GM19023 (cell line): ENCODE results near the gene HIPK2.
A peak's percentile ranks its signal among the peaks of the same experiment; 100 is the strongest.

Experiments used
- ATAC-seq: cut with Tn5 transposase; IDR thresholded peaks from one replicate; pipeline ENCODE4 v1.9.1; 2021; ENCODE audit warnings: mild to moderate bottlenecking, moderate library complexity; ENCODE audit not compliant: unreplicated experiment

HIPK2 gene

DNA sequence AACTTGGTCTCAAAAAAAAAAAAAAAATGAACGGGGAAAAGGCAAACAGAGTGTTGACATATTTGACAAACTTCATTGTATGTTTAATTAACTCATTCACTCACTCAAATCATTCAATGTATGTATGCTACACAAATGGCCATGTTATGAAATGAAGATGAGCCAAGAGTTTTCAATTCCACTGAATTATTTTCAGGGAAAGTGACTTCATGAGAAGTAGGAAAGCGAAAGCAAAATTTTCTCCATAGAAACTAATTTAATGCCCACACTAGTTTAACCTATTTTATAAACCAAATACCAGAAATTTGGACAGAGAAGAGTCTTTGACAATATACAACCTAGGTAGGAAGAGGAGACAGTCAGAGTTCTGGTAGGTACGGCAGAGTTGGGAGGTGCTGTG is 119.5 kb downstream of the HIPK2 start:
- no peak for ATAC-seq

DNA sequence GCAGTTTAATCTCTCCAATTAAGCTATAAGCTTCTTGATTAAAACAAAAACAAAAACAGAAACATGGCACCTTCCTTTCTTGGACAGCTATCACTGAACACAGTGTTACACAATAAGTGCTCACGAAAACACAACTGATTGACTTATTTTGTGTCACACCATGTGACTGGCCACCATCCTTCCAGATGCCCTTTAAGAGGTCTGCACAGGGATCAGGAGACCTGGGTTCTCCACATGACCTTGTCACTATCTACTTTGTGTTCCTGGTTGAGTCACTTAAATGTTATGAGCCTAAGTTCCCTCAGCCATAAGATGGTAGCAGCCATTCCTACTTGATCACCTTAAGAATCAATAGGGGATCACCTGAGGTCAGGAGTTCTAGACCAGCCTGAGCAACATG is 120.1 kb downstream of the HIPK2 start:
- no peak for ATAC-seq

DNA sequence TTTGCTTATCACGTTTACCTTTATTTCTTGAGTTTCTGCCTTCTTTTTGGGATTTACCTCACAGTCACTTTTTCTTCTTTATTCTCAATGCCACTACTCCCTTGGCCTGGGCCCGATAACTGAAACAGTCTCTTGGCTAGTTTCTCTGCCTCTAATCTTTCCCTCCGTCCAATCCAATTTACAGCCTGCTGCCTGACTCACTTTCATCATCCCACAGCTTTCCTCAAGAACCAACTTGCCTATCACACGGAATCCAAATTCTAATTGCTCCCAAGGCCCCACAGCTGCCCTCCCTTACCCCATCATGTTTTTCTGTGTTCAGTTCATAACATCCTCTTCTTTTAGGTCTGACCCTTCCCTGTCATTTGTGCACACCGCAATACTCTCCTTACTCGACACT is 121.4 kb downstream of the HIPK2 start:
- no peak for ATAC-seq

DNA sequence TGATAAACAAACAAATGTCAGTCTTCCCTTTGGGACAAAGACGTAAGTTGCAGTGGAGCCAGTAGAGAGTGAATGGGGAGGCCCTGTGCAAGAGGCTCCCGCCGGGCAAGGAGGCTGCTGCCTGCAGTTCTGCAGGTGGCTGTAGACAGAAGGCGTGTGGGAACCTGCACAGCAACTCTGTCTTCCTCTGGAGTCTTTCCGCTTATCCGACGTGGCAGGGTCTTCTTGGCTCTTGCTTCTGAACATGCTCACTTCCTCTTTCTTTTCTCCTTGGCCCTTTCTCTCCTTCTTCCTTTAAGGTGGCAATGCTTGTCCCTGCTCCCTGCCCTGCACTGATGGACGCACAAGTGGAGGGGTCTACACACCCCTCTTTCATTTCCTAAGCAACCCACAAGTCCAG is 122.5 kb downstream of the HIPK2 start:
- no peak for ATAC-seq

DNA sequence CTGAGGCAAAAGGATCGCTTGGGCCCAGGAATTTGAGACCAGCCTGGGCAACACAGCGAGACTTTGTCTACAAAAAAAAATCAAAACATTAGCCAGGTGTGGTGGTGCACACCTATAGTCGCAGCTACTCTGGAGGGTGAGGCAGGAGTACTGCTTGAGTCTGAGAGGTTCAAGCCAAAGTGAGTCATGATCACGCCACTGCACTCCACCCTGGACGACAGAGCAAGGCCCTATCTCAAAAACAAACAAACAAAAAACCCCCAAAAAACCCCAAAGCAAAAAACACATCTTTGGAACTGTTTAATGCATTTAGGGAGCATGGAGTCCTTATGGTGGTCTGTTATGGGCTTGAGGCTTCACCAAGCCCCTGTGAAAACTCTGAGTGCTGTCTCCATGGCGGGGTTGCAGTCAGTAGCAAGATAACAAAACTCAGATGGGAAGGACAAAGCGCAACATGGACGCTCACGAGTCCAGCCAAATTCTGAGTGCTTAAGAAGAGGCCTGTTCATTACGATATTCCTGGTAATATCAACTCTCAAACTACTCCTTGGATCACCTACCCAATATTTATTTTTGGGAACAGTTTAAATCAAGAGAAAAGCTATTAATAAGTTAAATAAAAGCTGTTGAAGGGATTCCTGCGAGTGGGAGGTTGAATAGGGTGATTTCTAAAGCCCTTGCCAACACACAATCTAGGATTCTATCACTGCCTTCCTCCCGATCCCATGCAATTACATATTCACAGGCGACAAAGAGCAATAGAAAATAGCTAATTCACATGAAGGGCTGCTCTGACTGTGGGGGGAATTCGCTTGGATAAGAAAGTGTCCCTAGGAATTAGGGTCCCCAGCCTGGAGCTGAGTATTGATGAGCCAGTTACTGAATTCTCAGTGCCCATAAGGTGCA is 123.3 kb downstream of the HIPK2 start:
- ATAC-seq, result no peak

DNA sequence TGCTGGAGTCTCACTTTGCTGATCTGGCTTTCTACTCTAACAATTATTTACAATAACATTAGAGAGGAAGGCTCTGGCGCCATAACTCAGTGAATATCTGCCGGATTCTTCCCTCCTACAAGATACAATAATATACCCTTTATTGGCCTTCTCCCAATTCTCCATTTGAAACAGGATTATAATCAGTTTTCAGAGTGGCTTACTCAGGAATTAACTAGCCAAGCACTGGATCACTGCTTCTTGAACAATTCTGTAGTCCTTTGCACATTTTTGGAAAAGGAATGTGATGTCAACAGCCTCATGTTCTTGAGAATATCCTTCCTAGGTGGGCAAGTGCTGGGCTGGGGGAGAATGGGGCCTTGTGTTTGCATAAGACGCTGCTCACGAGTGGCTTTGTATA is 125.9 kb downstream of the HIPK2 start:
- ATAC-seq, result no peak

DNA sequence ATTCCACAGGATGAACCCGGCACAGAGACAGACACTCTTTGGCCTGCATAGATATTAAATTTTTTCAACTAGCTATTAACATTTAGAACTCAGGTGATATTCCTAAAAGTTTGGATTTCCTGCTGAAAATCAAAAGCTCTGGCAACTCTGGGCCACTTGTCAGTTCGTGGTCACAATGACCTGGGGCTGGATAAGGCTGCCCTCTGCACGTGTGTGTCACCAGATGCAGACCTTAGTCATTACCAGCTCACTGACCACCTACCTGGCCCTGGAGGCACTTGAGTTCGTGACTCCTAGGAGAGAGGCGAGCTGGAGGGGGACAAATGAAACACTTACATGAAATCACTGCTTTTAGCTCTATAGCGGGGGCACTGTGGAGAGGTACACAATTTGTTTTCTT is 126.5 kb downstream of the HIPK2 start:
- no peak for ATAC-seq

DNA sequence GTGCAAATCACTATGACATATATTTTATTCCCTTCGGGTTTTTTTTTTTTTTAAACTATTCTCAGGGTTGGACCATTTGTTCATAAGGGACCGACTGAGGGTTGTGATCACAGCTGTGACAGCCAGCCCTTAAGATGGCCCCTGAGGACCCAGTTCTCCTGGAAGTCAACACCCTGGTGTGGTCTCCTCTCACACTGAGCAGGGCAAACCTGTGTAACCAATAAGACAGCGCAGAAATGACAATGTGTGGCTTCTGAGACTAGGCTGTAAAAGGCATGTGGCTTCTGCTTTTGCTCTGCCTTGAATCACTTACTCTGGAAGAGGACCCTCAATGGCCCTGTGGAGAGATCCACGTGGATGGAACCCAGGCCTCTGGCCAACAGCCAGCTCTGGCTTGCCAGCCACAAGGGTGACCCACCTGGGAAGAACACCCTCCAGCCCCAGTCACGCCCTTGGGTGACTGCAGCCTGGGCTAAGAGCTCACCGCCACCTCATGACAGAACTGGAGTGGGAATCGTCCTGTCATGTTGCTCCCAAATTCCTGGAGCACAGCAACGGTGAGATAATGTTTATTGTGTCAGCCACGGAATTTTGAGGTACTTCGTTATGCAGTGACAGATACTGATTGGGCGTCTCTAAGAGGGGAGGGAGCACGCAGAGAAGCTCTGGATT is 127.2 kb downstream of the HIPK2 start:
- ATAC-seq, result no peak

DNA sequence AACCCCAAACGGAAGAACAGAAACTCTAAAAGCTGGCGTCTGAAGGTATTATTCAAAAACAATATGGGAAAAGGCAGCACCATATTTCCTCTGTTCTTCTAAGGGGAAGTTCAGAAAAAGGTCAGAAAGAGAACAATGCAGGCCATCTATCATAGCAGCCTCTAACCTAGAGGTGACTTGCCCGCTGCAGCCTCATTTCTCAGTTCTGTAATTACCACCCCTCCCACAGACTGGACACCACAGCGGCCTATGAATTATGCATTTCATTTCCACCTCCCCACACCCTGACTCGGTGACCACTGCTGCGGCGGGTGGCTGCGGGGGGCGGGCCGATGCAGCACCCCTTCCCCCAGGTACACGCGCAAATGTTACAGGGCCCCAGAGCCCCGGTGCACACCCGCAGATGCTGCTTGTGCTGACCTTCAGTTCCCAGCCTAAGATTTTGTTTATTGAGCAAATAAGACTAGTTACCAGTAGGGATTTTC is 128.8 kb downstream of the HIPK2 start:
- peak; percentile 88 for ATAC-seq

DNA sequence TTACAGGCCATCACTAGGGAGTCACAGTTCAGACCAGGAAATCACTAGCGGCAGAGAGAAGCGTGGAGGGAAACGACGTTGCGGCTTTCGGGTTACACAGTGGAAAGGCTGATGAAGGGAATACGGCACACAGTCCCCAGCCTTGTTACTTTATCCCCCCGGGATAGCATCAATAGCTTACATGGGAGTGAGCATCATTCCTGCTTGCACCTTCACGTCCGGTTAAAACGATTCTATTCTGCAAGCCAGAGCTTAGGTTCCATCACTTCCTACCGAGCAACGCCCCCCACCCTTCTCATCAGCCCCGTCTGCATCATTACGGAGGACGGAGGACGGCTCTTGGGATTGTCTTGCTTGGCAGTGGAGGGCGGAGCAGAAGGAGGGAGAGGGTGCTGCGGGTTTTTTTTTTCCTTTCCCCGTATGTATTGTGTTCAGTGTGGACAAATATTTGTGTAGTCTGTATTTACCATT is 129.4 kb downstream of the HIPK2 start:
- peak; percentile 18 for ATAC-seq

DNA sequence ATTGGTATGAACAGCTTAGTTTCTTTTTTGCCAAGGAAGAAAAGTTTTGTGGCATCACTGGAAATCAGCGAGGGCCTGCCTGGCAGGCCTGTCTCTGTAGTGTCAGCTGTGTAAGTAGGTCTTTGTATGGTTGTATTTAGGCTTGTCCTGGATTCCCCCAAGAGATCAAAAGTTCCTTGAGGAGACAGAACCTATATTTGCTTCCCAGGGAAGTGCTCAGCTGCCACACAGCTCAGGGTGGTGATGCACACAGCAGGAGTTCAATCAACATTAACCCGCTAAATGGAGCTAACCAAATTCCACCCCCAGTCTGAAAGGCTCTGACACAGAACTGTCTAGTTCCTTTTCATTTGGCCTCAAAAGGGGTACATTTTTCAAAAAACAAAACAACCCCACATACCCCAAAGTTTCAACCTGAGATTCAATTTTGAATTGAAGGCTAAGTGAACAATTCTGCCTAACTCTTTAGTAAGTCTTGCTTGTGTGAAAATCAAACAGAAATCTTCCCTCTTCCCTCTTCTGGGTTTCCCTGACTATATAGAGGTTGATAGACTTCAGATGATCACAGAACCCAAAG is 129.9 kb downstream of the HIPK2 start:
- no peak for ATAC-seq

DNA sequence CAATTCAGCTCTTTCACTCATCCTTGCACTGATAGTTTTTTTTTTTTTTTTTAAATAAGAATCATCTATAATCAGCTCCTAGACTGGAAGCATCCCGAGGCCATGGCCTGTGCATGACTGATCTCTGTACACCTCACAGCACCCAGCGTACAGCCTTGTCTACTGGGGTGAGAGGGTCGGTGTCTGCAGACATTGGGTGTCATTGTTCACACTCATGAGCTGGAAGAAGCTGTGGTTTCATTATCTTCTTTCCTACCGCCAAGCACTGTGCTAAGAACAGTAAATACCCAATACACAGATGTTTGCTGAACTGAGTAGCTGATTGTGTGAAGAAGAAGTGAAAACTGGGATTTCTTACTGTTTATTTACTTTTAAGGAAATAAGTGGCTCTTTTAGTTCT is 130.7 kb downstream of the HIPK2 start:
- no peak for ATAC-seq

DNA sequence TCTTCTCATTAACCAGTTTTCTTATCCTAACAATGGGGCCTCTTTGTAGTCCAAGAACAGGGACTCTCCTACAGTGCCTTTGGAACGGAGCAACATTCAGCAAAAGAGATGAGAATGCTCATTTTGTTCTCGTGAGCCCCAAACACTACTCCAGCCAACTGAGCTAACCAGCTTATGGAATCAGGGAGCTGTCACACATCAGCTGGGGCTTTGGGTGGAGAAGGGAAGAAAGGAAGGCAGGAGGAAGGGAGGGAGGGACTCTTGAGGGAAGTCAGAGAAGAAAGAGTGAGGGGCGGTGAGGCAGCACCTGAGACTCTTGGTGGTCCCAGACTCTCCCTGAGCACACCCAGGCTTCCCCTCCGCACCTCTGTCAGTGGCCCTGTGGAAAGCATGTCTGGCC is 131.2 kb downstream of the HIPK2 start:
- no peak for ATAC-seq

DNA sequence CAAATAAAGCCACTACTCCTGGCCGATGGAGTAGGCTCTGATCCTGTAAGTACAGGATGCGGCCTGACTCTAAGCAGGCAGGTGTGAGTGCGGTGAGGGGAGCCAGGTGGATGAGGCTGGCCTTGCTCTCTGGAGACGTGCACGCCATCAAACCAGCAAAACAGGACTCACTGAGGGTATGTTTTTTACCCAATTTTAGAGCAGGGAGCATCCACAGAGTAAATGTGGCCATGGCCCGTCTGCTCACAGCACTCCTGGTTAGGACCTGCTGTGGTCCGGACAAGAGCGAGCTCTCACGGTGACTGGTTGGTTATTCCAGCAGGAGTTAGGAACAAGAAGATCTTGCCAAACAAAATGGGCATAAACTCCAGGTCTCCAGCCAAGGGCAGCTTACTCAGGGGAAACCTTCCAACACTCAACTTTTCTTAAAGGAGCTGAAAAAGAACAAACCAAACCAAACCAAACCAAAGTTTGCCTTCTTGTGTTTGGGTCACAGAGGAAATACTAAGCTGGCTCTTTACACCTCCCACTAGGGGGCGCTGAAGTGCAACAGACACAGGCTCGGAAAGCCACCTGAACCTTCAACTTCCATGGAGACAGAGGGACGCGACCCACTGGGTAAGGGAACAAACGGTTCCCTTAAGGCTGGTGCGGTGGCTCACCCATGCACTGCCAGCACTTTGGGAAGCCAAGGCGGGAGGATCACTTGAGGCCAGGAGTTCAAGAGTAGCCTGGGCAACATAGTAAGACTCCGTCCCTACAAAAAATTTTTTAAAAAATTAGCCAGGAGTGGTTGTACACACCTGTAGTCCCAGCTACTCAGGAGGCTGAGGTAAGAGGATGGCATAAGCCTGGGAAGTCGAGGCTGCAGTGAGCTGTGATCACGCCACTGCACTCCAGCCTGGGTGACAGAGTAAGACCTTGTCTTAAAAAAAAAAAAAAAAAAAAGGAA is 131.9 kb downstream of the HIPK2 start:
- no peak for ATAC-seq

DNA sequence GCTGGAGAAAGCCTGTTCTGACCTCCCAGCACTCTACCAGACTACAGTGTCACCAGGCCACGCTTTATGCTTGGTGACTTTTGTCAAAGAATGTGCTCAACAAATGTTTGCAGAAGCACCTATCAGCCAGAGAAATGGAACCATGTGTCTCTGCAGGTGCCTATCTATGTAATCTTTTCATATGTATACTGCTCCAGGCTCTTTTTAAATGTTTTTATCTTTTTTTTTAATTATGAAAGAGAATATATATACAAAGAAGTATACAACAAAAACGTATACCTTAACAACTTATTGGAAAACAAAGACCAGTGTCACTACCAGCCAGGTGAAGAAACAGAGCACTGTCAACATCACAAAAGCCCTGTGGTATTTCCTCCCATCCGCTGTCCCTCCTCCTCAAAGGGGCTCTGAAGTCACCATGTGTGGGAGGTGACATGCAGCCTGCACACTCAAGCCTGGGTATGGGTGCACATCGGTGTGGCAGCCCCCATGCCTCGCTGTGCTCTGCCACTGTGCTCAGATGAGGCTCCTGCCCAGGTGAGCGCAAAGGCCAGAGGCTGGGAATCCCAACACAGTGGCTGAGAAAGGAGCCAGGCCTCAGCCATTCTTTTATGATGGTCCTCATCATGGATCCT is 133.7 kb downstream of the HIPK2 start:
- no peak for ATAC-seq

DNA sequence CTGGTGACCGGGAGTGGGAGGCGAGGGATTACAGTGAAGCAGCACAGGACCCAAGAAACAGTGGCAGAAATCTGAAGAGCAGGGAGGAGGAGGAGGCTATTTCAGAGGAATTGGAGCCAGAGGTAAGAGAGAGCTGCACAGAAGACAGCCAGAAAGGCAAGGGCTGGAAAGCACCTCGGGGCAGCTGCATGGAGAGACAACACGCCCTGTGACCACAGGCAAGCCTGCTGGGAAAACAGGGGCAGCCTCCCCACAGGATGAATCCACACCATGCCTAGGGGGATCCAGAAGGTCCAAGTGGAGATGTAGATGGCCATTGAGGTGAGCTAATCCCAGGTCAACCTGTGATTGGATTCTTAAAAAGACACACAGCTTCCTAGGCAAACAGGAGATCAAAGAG is 135.5 kb downstream of the HIPK2 start:
- ATAC-seq, result no peak

DNA sequence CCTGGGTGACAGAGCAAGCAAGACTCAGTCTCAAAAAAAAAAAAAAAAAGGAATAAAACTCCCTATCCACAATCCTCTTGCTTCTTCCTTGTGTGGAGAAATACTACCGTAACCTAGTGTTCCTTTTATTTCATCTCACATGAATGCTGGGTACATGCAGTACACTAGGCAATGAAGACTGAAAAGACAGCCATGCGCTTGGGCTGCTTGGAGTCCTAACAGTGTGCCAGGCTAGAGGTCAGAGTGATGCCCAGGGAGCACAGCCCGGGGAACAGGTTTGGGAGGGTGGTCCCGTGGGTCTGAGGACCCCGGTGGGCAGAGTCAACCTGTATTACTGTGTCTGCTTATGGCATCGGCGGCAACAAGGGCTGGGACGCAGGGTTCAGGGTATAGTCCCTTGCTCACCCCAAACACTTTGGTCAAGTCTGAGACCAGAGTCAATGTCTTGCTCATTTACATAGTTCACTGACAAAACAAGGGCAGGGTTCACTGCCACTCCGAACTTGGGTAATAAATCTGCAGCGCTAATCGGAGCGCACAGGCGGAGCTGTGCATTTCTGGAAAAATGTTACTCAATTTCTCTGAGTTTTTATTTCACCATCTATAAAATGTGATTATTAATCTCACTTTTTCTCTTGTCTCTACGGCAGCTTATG is 136.3 kb downstream of the HIPK2 start:
- ATAC-seq, result no peak

DNA sequence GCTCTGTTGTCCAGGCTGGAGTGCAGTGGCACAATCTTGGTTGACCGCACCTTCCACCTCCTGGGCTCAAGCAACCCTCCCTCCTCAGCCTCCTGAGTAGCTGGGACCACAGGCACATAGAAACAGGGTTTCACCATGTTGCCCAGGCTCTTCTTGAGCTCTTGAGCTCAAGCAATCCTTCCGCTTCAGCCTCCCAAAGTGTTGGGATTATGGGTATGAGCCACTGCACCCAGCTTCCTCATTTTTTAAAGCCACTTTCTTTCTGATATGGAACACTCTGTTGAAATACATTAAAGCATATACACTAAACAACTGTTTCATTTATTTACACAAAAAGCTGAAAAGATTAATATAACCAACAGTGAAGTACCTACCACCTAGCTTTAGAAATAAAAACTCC is 137.1 kb downstream of the HIPK2 start:
- no peak for ATAC-seq

DNA sequence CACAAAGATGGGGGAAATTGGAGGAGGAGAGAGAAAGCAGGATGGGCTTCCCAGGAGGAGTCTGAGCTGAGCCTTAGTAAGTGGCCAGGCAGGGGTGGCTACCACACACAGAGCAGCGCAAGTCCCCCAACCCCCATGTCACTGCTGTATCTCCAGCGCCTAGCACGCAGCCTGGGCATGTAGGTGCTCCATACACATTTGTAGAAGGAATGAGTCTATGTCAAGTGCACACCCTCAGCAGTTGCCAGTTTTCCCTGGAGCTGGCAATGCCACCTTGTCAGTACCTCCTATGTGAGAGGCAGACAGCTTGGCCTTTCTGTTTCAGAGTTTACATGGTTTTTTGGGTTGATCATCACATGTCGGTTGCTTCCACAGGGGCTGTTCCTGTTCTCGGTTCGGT is 138.2 kb downstream of the HIPK2 start:
- no peak for ATAC-seq
